ENCODE results near the gene TPSD1.
"Not testable (repeated sequence)": the region's sequence is repeated elsewhere in the genome, so short reads cannot be mapped to it uniquely, and the experiment has no call there.

TPSD1 gene

DNA sequence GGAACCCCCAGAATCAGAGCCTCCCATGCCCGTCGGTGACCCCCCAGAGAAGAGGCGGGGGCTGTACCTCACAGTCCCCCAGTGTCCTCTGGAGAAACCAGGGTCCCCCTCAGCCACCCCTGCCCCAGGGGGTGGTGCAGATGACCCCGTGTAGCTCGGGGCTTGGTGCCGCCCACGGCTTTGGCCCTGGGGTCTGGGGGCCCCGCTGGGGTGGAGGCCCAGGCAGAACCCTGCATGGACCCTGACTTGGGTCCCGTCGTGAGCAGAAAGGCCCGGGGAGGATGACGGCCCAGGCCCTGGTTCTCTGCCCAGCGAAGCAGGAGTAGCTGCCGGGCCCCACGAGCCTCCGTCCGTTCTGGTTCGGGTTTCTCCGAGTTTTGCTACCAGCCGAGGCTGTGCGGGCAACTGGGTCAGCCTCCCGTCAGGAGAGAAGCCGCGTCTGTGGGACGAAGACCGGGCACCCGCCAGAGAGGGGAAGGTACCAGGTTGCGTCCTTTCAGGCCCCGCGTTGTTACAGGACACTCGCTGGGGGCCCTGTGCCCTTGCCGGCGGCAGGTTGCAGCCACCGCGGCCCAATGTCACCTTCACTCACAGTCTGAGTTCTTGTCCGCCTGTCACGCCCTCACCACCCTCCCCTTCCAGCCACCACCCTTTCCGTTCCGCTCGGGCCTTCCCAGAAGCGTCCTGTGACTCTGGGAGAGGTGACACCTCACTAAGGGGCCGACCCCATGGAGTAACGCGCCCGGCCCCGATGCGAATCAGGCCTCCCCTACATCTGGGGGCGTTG lies 34.8 kb upstream of the TPSD1 start:
- DNase-seq = no peak

DNA sequence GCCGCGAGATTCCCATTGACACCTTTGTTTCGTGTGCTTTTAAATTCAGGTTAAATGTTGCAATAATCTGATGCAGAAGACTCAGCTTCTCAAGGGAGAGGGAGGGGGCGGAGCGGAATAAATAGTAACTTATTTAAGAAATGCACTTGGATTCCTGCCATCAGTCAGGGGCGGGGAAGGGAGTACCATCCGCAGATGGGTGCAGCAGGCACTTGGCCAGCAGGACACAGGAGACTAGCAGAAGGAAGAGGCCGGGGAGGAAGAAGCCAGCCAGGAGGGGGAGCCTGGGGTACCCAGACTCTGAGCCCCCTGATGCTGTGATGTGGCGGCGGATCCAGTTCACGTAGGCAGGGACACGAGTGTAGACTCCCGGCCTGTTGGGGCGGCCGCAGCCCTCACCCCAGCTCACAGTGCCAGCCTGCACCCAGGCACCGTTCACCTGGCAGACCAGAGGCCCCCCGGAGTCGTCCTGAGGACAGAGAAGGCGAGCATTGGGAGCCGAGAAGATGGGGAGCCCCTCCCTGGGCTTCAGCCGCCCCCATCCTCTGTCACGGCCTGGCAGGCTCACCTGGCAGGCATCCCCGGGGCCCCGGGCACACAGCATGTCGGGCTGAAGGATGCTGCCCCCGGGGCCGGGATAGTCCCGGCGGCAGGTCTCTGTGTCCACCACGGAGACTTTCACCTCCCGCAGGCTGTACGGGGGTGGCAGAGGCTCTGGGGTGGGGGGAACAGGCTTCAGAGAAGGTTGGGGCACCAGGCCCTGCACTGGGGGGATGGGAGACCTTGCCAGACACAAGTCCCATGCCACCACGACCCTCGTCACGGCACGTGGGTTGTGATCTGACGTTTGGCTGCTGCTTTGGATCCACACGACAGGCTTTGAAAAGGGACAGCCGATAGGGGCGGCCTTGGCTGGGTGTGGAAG lies 34.0 kb upstream of the TPSD1 start:
- DNase-seq = no peak

DNA sequence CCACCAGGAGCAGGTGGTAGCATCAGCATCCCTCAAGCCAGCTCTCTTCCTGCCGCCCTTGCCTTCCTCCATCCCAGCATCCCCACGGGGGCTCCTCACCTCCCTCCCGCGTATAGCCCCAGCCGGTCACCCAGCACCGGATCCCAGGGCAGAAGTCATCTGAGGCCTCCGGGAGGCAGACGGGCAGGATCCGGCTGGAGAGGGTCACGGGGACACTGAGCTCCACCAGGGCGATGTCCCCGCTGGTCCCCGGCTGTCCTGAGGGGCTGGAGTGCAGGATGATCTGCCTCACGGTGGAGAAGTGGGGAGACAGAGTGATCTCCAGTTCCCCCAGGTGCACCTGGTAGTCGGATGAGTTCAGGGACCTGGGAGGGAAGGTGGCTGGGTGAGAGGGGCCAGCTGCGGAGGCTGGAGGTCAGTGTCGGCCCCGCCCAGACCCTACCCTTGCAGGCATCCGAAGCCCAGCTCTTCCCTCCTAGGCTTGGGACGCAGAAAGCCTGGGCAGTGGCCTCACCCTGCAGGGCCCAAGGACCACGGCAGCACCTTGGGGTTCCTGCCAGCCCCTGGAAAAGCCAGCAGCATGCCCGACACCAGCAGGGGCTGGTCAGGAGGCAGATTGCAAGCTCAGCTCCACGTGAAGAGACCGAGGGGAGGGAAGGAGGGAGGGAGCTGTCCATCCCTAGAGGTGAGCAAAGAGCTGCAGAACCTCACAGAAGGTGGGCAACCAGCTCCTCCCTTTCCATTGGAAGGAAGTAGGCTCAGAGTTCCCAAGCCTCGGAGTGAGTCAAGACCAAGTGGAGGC lies 33.1 kb upstream of the TPSD1 start:
- DNase-seq = no peak

DNA sequence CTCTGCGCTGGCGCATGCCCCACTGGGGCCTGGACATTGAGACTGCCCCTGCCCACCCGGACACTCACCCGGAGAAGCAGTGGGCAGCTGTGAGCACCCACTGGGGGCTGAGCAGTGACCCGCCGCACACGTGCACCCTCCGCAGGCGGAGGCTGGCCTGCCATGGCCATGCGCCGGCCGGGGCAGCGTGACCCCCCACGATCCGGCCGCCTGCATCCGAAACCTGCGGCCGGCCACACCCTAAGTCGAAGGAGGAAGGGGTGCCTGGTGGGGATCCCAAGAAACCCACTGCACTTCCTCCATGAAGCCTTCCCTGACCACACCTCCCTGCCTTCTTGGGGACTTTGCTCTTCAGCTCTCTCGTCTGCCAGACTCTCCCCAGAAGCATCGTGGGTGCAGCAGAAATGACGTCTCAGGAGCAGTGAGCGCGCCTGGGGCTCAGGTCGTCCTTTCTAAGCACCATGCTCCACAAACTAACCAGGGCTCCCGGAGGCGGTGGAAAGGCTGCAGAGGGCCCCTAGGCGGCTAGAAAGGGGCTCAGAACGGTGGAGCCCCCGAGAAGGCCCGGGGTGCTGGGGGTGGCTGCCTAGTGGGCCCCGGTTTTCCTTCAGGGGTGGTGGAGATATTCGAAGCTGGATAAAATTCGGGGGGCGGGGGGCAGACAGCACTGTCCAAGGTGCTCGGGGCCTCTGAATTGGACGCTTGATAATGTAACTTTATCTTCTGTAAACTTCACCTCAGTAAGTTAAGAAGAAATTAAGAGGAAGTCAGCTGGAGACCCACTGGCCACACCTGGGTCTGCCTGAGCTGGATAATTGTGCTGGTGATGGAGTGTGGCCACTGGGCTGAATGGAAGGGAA lies 32.3 kb upstream of the TPSD1 start:
- DNase-seq = no peak

DNA sequence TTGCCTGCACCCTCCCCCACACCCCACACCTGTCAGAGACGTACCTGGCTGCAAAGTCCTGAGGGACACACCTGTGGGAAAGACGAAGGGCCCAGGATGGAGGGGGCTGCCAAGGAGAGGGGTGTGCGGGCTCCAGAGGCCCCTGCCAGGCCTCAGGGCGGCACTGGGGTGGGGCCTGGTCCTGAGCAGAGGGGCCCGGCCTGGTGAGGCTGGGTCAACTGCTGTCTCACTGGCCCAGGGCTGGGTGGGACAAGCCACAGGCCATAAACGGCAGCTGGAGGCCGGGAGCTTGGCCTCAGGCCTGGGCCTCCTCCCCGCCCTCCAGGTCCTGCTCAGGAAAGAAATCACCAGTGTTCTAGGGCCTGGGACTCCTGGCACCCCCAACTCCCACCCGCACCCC lies 31.3 kb upstream of the TPSD1 start:
- no peak for DNase-seq

DNA sequence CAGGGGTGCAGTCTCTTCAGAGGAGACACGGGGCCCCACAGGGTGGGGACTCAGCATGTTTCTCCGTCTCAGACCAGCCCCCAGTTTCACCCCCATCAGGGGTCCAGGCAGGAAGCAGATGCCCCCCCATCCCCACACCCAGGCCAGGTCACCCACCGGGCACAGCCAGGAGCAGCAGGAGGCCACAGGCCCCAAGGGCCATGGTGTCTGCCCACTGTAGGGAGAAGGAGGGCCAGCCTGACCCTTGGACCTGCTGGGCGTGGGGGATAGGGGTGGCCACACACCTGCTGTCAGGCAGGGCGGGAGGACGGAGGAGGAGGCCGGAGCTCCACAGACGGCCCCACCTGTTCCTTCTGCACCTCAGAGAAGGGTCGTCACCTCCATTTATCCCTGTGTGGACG lies 30.8 kb upstream of the TPSD1 start, which contains the start of gene TPSG1:
Gene TPSG1, minus strand, starts transcription at position 218 of the 401 bp plus-strand sequence. Its CDS starts 16 bp downstream, at position 202.
- DNase-seq = no peak

DNA sequence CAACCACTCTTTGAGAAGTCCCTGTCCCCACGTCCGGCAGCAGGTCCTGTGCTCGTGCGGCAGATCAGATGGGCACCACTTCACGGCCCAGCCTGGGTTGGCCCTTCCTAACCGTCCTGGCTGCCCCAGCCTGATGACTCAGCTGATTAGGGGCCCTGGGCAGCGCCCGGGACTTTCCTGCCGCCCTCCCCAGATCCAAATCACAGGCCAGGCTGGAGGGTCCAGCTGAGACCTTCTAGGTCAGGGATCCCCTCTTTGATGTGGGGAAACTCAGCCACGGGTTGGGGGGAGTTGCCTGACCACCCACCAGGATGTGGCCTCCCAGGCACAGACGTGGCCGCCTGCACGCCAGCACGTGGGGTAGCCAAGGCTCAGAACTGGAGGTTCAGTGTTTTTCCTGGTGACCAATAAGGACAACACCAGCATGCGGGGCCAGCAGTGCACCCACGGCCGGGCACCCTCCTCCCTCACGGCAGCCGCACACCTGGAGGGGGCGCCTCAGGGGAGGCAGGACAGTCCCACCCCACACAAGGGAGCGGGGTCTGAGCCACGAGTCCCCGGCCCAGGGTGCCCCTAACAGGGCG lies 30.0 kb upstream of the TPSD1 start:
- DNase-seq = peak; percentile 13

DNA sequence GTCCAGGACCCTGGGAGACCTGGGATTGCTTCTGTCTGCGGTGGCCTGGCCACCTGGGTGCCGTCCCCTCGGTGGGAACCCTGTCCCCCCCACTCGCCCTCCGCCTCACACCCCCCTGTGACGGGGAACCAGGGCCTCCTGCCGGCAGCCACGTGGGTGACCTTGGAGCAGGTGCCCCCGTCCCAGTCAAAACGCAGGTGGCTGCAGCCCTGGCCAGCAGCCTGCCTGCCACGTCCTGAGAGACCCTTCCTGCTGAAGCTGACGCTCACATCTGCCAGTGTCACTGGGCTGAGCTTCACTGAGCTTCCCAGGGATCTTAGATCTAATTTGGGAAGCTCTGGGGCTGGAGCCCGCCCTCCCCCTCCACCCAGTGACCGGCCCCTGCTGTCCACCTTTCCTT lies 29.2 kb upstream of the TPSD1 start:
- DNase-seq = not testable (repeated sequence)

DNA sequence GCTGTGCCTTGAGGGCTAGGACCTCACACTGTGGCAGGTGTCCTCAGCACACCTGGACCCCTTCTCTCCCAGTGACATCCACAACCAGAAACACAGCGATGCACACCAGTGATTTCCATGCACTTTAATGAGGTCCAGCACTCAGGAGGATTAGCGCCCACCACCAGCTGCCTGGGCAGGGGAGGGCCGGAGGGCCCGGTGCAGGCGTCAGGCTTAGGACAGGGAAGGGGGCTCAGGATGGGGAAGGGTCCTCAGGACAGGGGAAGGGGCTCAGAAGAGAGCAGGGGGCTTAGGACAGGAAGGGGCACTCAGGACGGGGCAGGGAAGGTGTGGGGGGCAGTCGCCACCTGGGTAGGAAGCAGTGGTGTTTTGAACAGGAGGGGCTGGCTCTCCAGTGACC lies 27.6 kb upstream of the TPSD1 start:
- DNase-seq = not testable (repeated sequence)

DNA sequence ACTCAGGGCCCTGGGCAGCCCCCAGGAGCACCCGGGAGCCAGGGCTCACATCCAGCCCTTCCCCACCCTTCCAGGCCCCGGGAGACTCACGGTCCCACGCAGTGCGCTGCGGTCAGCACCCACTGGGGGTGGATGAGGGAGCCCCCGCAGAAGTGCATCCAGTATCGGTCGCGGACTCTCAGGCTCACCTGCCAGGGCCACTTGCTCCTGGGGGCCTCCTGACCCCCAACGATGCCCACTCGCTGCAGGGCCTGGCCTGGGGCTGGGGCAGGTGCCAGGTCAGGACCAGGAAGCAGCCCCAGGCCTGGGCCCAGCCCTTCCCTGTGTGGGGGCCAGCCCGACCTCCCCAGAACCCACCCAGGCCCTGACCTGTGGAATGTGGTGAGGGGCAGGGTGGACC lies 26.4 kb upstream of the TPSD1 start:
- DNase-seq = not testable (repeated sequence)

DNA sequence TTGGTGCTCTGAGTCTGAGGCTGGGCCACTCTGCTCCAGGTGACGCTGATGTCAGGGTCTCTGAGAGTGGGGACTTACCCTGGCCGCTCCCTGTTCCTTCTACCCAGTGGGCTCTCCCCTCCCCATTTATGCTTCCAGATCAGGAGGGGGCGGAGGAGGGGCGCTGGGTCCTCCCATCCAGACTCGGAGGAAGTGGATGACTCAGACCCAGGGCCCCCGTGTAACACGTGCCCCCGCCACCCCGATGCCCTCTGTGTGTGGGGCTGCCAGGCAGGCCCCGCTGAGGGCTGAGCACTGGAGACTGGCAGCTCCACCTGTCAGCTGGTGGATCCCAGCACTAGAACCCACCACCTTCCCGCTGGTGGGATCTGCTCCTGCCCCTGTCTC lies 25.8 kb upstream of the TPSD1 start, which contains the start of gene TPSB2:
Gene TPSB2, minus strand, starts transcription at position 101 of the 387 bp plus-strand sequence. CDS start 233 bp downstream, outside the sequence.
- DNase-seq = not testable (repeated sequence)

DNA sequence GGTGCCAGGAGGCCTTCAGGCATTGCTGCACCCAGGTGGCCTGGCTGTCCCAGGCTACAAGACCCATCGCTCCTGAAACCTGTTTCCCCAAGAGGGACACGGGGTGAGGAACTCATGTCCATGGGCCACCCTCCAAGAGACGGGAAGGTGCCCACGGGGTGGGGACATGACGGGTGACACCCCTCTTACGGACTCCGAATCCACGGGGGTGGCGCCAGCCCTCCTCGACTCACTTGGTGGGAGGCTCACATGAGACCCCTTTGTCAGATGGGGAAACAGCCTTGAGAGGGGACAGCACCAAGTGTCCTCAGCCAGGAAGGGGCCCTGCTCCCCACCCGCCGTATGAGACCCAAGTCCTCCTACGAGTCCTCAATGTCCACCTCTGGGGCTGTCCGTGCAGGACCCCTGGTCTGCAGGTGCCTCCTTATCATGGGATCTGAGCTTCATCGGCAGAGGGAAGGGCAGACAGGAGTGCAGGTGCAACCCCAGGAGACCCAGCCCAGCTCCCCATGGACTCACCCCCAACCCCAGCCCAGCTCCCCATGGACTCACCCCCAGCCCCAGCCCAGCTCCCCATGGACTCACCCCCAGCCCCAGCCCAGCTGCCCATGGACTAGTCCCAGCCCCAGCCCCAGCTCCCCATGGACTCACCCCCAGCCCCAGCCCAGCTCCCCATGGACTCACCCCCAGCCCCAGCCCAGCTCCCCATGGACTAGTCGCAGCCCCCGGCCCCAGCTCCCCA lies 25.2 kb upstream of the TPSD1 start:
- not testable (repeated sequence) for DNase-seq

DNA sequence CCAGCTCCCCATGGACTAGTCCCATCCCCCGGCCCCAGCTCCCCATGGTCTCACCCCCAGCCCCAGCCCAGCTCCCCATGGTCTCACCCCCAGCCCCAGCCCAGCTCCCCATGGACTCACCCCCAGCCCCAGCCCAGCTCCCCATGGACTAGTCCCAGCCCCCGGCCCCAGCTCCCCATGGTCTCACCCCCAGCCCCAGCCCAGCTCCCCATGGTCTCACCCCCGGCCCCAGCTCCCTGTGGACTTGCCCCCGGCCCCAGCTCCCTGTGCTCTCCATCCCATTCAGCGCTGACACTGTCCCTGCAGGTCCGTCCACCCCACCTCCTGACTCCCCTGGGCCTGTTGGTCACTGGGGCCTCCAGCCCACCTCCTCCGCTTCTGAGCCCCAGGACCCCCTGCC lies 24.6 kb upstream of the TPSD1 start:
- DNase-seq = not testable (repeated sequence)

DNA sequence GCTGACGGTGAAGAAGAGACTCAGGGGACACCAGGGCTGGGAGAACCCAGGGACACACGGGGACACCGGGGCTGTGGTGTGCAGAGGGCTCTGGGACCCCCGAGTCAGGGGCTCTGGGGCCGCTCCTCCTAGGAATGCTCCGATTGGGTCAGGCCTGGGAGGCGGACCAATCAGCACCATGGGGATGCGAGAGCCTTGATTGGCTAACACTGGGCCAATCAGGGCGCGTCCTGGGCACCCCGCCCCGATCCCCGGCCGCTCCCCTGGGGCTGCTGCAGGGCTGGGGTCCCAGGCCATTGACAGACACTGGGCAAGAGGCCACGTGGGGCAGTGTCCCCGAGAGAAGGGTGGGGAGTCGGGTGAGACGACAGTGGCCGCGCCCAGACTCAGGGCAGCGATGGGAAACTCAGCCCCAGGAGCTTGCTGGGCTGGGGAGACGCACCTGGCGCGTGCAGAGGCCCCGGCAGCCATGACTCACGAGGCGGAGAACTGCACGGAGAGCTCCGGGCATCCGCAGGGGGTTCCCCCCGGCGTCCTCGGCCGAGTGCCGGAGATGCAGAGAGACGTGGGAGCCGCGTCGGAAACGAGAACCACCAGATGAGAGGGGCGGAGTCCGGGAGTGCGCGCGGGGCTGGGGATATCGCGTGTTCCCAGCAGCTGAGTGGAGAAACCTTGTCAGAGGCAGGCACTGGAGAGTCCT lies 23.7 kb upstream of the TPSD1 start:
- DNase-seq = not testable (repeated sequence)

DNA sequence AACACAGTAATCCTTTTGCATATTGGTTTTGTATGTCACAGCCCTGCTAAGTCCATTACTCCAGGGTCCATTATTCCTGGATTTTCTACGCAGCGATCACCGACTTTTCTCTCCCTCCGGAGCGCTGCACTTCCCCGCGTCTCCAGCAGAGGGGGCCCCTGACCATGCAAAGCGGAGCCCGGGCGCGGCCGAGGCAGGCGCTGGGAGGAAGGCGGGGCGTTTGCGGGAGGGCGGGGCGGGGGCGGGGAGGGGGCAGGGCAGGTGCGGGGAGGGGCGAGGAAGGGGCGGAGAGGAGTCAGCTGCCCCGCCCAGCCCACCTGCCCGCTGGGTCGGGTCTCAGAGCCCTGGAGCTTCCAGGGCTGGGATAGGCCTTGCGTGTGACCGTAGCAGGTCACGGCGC lies 19.2 kb upstream of the TPSD1 start:
- not testable (repeated sequence) for DNase-seq

DNA sequence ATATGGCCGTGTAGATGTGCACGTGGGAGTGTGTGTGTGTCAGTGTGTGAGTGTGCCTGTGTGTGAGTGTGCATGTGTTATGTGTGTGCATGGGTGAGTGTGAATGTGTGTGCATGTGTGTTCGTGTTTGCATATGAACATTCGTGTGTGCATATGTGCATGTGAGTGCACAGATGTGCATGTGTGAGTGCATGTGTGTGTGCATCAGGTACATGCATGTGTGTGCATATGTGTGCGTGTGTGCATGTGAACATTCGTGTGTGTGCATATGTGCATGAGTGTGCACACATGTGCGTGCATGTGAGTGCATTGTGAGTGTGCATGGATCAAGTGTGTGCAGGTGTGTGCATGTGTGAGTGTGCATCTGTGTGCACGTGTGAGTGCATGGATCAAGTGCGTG lies 17.9 kb upstream of the TPSD1 start:
- no peak for DNase-seq

DNA sequence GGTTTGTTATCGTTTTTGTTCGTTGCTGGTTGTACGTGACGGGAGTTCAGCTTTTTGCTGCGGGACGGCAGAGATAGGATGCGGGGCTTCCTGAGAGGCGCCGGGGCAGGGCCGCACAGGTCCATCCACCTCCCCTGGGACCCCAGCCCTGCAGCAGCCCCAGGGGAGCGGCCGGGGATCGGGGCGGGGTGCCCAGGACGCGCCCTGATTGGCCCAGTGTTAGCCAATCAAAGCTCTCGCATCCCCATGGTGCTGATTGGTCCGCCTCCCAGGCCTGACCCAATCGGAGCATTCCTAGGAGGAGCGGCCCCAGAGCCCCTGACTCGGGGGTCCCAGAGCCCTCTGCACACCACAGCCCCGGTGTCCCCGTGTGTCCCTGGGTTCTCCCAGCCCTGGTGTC lies 17.0 kb upstream of the TPSD1 start:
- DNase-seq = not testable (repeated sequence)

DNA sequence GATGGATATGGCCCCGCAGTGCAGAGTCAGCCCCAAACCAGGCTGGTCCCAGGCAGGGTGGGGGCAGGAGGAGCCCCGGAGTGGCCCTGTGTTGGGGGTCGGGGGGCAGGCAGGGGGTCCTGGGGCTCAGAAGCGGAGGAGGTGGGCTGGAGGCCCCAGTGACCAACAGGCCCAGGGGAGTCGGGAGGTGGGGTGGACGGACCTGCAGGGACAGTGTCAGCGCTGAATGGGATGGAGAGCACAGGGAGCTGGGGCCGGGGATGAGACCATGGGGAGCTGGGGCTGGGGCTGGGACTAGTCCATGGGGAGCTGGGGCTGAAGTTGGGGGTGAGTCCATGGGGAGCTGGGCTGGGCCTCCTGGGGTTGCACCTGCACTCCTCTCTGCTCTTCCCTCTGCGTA lies 16.3 kb upstream of the TPSD1 start:
- DNase-seq = not testable (repeated sequence)

DNA sequence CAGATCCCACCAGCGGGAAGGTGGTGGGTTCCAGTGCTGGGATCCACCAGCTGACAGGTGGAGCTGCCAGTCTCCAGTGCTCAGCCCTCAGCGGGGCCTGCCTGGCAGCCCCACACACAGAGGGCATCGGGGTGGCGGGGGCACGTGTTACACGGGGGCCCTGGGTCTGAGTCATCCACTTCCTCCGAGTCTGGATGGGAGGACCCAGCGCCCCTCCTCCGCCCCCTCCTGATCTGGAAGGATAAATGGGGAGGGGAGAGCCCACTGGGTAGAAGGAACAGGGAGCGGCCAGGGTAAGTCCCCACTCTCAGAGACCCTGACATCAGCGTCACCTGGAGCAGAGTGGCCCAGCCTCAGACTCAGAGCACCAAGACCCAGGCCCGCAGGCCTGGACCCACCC lies 15.4 kb upstream of the TPSD1 start, which contains the start of gene TPSAB1:
Gene TPSAB1, plus strand, starts transcription at position 270 of the 400 bp plus-strand sequence. CDS start 234 bp downstream, outside the sequence.
- DNase-seq = not testable (repeated sequence)
